ENCODE data around the gene DNAJC13. TPM values are rescaled to one million over a fixed set of nuclear protein-coding genes. Genes with fewer than 3 reads are reported as not detected.
"Not testable (repeated sequence)": the region's sequence is repeated elsewhere in the genome, so short reads cannot be mapped to it uniquely, and the experiment has no call there.

The DNAJC13 gene
- total RNA-seq, 2 donors from 2014 or later = 47.9 to 49.4 TPM

- intact Hi-C loops (cut with DNase I, micrococcal nuclease) = loop anchor here in 1 of 2 donors (5.0 kb wide), 1 partner anchor 106 kb away; no protein-coding TSS in a partner anchor
- DNase-seq (peak; percentile 31 to 59), ATAC-seq (peak; percentile 67)
Observed at GRCh38 chr3:132535575-132536441, 118.5 kb downstream of the DNAJC13 start.

- DNase-seq (no peak), ATAC-seq (no peak)
- intact Hi-C loops (cut with DNase I, micrococcal nuclease) = loop anchor here in 1 of 2 donors (5.0 kb wide), 1 partner anchor 106 kb away; no protein-coding TSS in a partner anchor
Observed at GRCh38 chr3:132536442-132537153, 119.3 kb downstream of the DNAJC13 start.

GRCh38 chr3:132537297-132537696 lies 120.0 kb downstream of the DNAJC13 start:
- no peak for ATAC-seq
- no peak for DNase-seq
- intact Hi-C loops (cut with DNase I, micrococcal nuclease) = loop anchor here in 1 of 2 donors (5.0 kb wide), 1 partner anchor 105 kb away; no protein-coding TSS in a partner anchor

GRCh38 chr3:132538072-132538471 lies 120.8 kb downstream of the DNAJC13 start:
- ATAC-seq (peak; percentile 53), DNase-seq (no peak)
- intact Hi-C loops (cut with DNase I, micrococcal nuclease) = loop anchor here in 1 of 2 donors (5.0 kb wide), 1 partner anchor 104 kb away; no protein-coding TSS in a partner anchor

- DNase-seq (no peak), ATAC-seq (no peak)
- intact Hi-C loops (cut with DNase I, micrococcal nuclease) = loop anchor here (5.0 kb wide), 2 partner anchors 98 to 103 kb away; no protein-coding TSS in a partner anchor
Observed at GRCh38 chr3:132539681-132540080, 122.4 kb downstream of the DNAJC13 start.

- ATAC-seq = no peak
- intact Hi-C loops (cut with DNase I, micrococcal nuclease) = loop anchor here in 1 of 2 donors (5.0 kb wide), 1 partner anchor 95 kb away; no protein-coding TSS in a partner anchor
- DNase-seq = no peak
Observed at GRCh38 chr3:132542577-132542976, 125.3 kb downstream of the DNAJC13 start.

- intact Hi-C loops (cut with DNase I, micrococcal nuclease) = loop anchor here in 1 of 2 donors (5.0 kb wide), 1 partner anchor 94 kb away; no protein-coding TSS in a partner anchor
- ATAC-seq = peak; percentile 63
Observed at GRCh38 chr3:132543011-132543739, 125.9 kb downstream of the DNAJC13 start.

GRCh38 chr3:132544130-132544529 lies 126.8 kb downstream of the DNAJC13 start:
- intact Hi-C loops (cut with DNase I, micrococcal nuclease) = loop anchor here in 1 of 2 donors (5.0 kb wide), 1 partner anchor 93 kb away; no protein-coding TSS in a partner anchor
- DNase-seq = no peak
- no peak for ATAC-seq

More at GRCh38 chr3:132543011-132543739, 125.9 kb downstream of the DNAJC13 start:
- no peak for DNase-seq

GRCh38 chr3:132545471-132545870 lies 128.2 kb downstream of the DNAJC13 start:
- intact Hi-C loops (cut with DNase I, micrococcal nuclease) = no loop called here
- ATAC-seq = no peak
- DNase-seq = no peak

- DNase-seq (no peak), ATAC-seq (no peak)
- intact Hi-C loops (cut with DNase I, micrococcal nuclease) = no loop called here
Observed at GRCh38 chr3:132549169-132549568, 131.9 kb downstream of the DNAJC13 start.

GRCh38 chr3:132549890-132550578 lies 132.7 kb downstream of the DNAJC13 start:
- intact Hi-C loops (cut with DNase I, micrococcal nuclease) = no loop called here
- ATAC-seq (no peak), DNase-seq (no peak)

GRCh38 chr3:132550579-132551305 lies 133.4 kb downstream of the DNAJC13 start:
- intact Hi-C loops (cut with DNase I, micrococcal nuclease) = no loop called here
- ATAC-seq (no peak), DNase-seq (no peak)

GRCh38 chr3:132553826-132554225 lies 136.5 kb downstream of the DNAJC13 start:
- intact Hi-C loops (cut with DNase I, micrococcal nuclease) = no loop called here
- no peak for ATAC-seq
- DNase-seq = no peak

GRCh38 chr3:132554437-132554836 lies 137.1 kb downstream of the DNAJC13 start:
- no peak for DNase-seq
- intact Hi-C loops (cut with DNase I, micrococcal nuclease) = no loop called here
- ATAC-seq = peak; percentile 31

GRCh38 chr3:132555306-132556035 lies 138.2 kb downstream of the DNAJC13 start:
- ATAC-seq (no peak), DNase-seq (no peak)
- intact Hi-C loops (cut with DNase I, micrococcal nuclease) = no loop called here

- intact Hi-C loops (cut with DNase I, micrococcal nuclease); ATAC-seq; DNase-seq: not testable (repeated sequence)
Observed at GRCh38 chr3:132556036-132556386, 138.7 kb downstream of the DNAJC13 start.
